ENCODE measurements around the gene TLK1. TPM values are rescaled to one million over a fixed set of nuclear protein-coding genes. Genes with fewer than 3 reads are reported as not detected.
"Not testable (repeated sequence)": the region's sequence is repeated elsewhere in the genome, so short reads cannot be mapped to it uniquely, and the experiment has no call there.

The TLK1 gene
- total and polyA plus RNA-seq, 2 of the 4 experiments (the other 2 are of a cell fraction) = 7.3 to 12.5 TPM

DNA sequence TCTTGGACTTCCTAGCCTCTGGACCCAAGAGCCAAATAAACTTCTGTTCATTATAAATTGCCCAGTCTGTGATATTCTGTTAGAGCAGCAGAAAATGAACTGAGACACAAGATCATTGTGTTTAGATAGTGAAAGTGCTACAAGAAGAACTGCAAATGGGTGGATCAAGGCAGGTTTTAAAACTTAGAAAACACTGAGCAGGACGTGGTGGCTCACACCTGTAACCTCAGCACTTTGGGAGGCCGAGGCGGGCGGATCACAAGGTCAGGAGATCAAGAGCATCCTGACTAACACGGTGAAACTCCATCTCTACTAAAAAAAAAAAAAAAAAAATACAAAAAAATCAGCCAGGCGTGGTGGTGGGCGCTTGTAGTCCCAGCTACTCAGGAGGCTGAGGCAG, 84.3 kb downstream of the TLK1 start:
- H3K4ac ChIP-seq (ENCODE audit: low read depth, low read length); H3K9me3 ChIP-seq (ENCODE audit: control insufficient read depth, insufficient read depth, low read length); BruUV-seq (replicated peaks); intact Hi-C loops (cut with micrococcal nuclease); H3K56ac ChIP-seq (ENCODE audit: extremely low read depth, insufficient read depth, low read length); H3K4me3 ChIP-seq (ENCODE audit: insufficient read depth, low read depth, low read length); H2BK120ac ChIP-seq (ENCODE audit: low read depth, low read length); CTCF ChIA-PET; H4K20me1 ChIP-seq (ENCODE audit: insufficient read depth, low read length); POLR2A ChIA-PET (ENCODE audit: unreplicated experiment); H3K27me3 ChIP-seq (ENCODE audit: control insufficient read depth, insufficient read depth, low read length); H2AFZ ChIP-seq (replicated peaks; ENCODE audit: low read length, poor library complexity); H4K91ac ChIP-seq (ENCODE audit: insufficient read depth, low read depth, low read length); ATAC-seq (ENCODE audit: low read depth); H4K8ac ChIP-seq (ENCODE audit: low read depth in 2 of 2, low read length in 2 of 2); H3K9me1 ChIP-seq (ENCODE audit: insufficient read depth, low read length); H2AK9ac ChIP-seq (replicated peaks; ENCODE audit: low read depth, low read length, poor library complexity); H3K14ac ChIP-seq (replicated peaks; ENCODE audit: low read depth, low read length); H2AK5ac ChIP-seq (ENCODE audit: low read depth, low read length); H3K4me1 ChIP-seq (ENCODE audit: control insufficient read depth, insufficient read depth, low read length); H2BK15ac ChIP-seq (ENCODE audit: low read depth, low read length); H2BK5ac ChIP-seq (ENCODE audit: low read depth, low read length, poor library complexity, severe bottlenecking); dilution Hi-C loops (cut with HindIII; ENCODE audit: low sequenced_read_pairs, unreplicated experiment); H4K5ac ChIP-seq (ENCODE audit: low read depth, low read length); H3K36me3 ChIP-seq (ENCODE audit: control insufficient read depth, insufficient read depth, low read length); H3K9ac ChIP-seq (ENCODE audit: low read depth, low read length); H3K4me2 ChIP-seq (ENCODE audit: low read depth, low read length); H3K23ac ChIP-seq (ENCODE audit: low read depth, low read length); DNase-seq; H2BK20ac ChIP-seq (ENCODE audit: low read depth, low read length); in situ Hi-C loops (cut with MboI; ENCODE audit: low sequenced_read_pairs); H3K18ac ChIP-seq (ENCODE audit: low read depth, low read length); H3K27ac ChIP-seq (ENCODE audit: insufficient read depth, low read length): not testable (repeated sequence)
- no CpG with 5 or more reads among the region's 7 CpGs for WGBS, 2 experiments (ENCODE audit: extremely low coverage in 2 of 2, insufficient read length in 1 of 2)
- H3K79me1 ChIP-seq (ENCODE audit: low read depth in 1 of 2, low read length in 2 of 2) = peaks cover 15 to 35% of the 10 kb centered on the region in 2 experiments; a peak in 3 of 4 replicates
